ENCODE data around the gene SLC25A44. TPM values are rescaled to one million over a fixed set of nuclear protein-coding genes. Genes with fewer than 3 reads are reported as not detected.
A peak's percentile ranks its signal among the peaks of the same experiment; 100 is the strongest.

Gene SLC25A44
- total RNA-seq, 1 donor from 2014 or later = 26.4 TPM

DNA sequence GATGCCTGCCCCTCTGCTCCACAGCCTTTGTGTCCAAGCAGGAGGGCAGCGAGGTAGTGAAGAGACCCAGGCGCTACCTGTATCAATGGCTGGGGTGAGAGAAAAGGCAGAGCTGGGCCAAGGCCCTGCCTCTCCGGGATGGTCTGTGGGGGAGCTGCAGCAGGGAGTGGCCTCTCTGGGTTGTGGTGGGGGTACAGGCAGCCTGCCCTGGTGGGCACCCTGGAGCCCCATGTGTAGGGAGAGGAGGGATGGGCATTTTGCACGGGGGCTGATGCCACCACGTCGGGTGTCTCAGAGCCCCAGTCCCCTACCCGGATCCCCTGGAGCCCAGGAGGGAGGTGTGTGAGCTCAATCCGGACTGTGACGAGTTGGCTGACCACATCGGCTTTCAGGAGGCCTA lies 48.8 kb downstream of the SLC25A44 start:
- no peak overlapping the region for H3K27ac Mint-ChIP-seq
- no peak for ATAC-seq (ENCODE audit: low read depth)
- POLR2A ChIA-PET = interaction anchor here (0.5 kb wide), 1 partner anchor 32 kb away, joined by 7 read pairs; no protein-coding TSS in a partner anchor

DNA sequence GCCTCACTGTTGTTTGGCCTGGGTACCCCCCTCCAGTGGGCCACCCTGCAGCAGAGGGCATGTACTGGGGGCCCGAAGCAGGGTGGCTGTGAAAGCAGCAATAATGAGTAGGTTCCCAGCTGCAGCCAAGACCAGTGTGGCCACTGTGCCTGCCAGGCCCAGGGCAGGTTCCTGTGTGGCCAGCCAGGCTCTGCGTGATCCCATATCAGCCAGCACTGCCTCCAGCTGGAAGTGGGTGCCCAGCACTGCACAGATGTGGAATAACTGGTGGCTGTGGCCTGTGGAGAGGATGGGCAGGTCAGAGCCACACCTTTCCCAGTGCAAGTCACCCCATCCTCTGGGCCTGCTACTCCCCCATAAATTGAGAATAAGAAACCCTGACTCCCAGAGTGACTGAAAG lies 50.2 kb downstream of the SLC25A44 start:
- Mint-ChIP-seq H3K4me3 (no peak overlapping the region), H3K9me3 (no peaks in the 10 kb centered on the region), H3K27me3 (no peaks in the 10 kb centered on the region), H3K27ac (no peak overlapping the region), H3K4me1 (peaks cover 17% of the 10 kb centered on the region), H3K36me3 (ENCODE audit: low read depth) (peaks cover 19% of the 10 kb centered on the region)
- DNase-seq (no peak), ATAC-seq (ENCODE audit: low read depth) (no peak)
- CTCF ChIA-PET = no interaction called here
- TF ChIP-seq, protein P1, sequence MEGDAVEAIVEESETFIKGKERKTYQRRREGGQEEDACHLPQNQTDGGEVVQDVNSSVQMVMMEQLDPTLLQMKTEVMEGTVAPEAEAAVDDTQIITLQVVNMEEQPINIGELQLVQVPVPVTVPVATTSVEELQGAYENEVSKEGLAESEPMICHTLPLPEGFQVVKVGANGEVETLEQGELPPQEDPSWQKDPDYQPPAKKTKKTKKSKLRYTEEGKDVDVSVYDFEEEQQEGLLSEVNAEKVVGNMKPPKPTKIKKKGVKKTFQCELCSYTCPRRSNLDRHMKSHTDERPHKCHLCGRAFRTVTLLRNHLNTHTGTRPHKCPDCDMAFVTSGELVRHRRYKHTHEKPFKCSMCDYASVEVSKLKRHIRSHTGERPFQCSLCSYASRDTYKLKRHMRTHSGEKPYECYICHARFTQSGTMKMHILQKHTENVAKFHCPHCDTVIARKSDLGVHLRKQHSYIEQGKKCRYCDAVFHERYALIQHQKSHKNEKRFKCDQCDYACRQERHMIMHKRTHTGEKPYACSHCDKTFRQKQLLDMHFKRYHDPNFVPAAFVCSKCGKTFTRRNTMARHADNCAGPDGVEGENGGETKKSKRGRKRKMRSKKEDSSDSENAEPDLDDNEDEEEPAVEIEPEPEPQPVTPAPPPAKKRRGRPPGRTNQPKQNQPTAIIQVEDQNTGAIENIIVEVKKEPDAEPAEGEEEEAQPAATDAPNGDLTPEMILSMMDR (IDR thresholded peaks at IDR 0.05) = no peak
- POLR2A ChIA-PET = no interaction called here
- intact Hi-C loops (cut with micrococcal nuclease) = no loop called here

More for the DNA sequence above, 48.8 kb downstream of the SLC25A44 start:
- Mint-ChIP-seq H3K36me3 (ENCODE audit: low read depth) (peaks cover 30% of the 10 kb centered on the region), H3K27me3 (no peaks in the 10 kb centered on the region), H3K9me3 (no peaks in the 10 kb centered on the region), H3K4me3 (no peak overlapping the region), H3K4me1 (peaks cover 17% of the 10 kb centered on the region)
- TF ChIP-seq, protein P1 (IDR thresholded peaks at IDR 0.05) = no peak
- intact Hi-C loops (cut with micrococcal nuclease) = no loop called here
- CTCF ChIA-PET = no interaction called here
- DNase-seq = no peak

DNA sequence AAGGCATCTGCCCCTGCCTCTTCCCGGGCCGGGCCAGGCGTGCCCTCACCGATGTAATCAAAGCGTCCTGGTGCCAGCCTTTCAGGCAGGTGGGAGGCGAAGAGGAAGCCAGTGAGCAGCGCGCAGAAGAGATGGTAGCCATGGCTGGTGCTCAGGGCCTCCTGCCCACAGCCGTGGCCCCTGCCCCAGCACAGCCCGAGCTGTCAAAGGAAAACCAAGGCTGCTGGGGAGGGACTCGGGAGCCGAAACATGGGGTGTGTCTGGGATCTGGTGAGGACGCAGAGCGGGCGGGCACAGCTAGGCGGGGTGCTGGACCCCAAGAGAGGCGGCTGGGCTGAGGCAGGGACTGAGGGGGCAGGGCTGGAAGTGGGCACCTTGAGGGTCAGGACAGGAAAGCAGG lies 50.8 kb downstream of the SLC25A44 start:
- Mint-ChIP-seq H3K9me3 (no peaks in the 10 kb centered on the region), H3K4me3 (peak overlapping the region; percentile 7), H3K36me3 (ENCODE audit: low read depth) (peaks cover 20% of the 10 kb centered on the region), H3K27ac (no peak overlapping the region), H3K4me1 (peaks cover 17% of the 10 kb centered on the region), H3K27me3 (no peaks in the 10 kb centered on the region)
- TF ChIP-seq, protein P1 (IDR thresholded peaks at IDR 0.05) = no peak
- no peak for DNase-seq
- CTCF ChIA-PET = no interaction called here
- intact Hi-C loops (cut with micrococcal nuclease) = no loop called here
- no peak for ATAC-seq (ENCODE audit: low read depth)
- POLR2A ChIA-PET = no interaction called here

DNA sequence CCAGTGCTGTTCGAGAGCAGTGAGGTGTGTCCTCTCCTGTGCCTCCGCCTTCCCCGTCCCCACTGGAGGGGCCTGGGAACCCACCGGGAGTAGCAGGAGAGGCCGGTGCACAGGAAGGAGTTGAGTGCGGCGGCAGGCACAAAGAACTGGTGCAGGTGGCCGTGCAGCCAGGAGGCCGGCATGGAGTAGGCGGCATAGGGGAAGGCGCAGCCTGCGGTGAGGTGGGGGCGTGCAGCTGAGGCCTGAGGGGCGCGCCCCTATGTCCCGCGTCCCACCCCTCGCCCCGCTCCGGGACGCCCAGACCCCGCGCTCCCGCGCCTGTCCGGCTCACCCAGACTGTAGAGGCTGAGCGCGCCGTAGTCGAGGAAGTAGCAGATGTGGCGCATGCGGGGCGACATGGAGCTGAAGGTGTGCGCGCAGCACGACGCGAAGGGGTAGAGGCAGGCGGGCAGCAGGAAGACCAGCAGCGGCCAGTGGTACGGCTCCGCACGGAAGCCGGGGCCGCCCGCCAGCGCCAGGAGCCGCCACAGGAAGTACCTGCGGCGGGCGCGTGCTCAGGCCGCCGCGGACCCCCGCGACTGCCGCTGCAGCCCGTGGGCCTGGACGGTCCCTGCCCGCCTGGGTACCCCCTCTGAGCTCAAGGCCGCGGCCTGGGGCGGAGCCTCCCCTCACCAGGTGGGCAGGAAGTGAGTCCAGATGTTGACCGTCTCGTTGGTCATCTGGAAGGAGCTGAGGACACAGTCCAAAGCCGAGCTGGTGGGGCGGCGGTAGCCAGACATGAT lies 51.7 kb downstream of the SLC25A44 start:
- H3K27ac Mint-ChIP-seq = no peak overlapping the region
- TF ChIP-seq, protein P1 (IDR thresholded peaks at IDR 0.05) = no peak
- POLR2A ChIA-PET = interaction anchor here (0.5 kb wide), 1 partner anchor 412 kb away, joined by 3 read pairs; no protein-coding TSS in a partner anchor
- intact Hi-C loops (cut with micrococcal nuclease) = no loop called here
- CTCF ChIA-PET = no interaction called here
- DNase-seq (no peak), ATAC-seq (ENCODE audit: low read depth) (peak; percentile 47)
- H3K27me3 Mint-ChIP-seq = no peaks in the 10 kb centered on the region
- peaks cover 17% of the 10 kb centered on the region for H3K4me1 Mint-ChIP-seq
- H3K9me3 Mint-ChIP-seq = no peaks in the 10 kb centered on the region
- peak overlapping the region; percentile 80 for H3K4me3 Mint-ChIP-seq
- peaks cover 21% of the 10 kb centered on the region for H3K36me3 Mint-ChIP-seq (ENCODE audit: low read depth)

DNA sequence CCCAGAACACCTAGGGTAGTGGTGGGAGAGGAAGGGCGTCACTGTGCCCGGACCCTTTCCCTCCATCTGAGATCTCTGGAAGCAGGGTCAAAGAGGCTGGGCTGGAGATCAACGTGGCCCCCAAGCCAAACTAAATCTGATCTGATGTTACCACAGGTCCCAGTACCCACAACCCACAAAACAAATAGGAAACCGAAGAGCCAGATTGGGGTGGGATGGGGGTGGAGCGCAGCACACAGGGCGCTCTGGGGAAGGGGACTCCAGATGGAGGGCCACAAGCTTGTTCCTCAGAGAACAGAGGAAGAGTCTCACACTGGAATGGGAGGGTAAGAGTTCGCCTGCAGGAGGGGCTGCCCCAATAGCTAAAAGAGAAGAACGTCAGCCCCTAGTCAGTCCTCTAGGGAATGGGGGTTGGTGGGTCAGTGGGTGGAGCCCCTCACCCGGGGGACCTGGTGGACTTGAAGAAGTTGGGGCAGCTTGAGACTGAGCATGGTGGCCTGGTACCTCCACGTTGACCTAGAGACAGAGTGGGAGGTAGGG lies 52.4 kb downstream of the SLC25A44 start:
- ChIA-PET POLR2A (interaction anchor here (0.5 kb wide), 1 partner anchor 413 kb away, joined by 3 read pairs; no protein-coding TSS in a partner anchor), CTCF (no interaction called here)
- H3K4me3 Mint-ChIP-seq = peak overlapping the region; percentile 35
- H3K27me3 Mint-ChIP-seq = no peaks in the 10 kb centered on the region
- ATAC-seq (ENCODE audit: low read depth) (peak; percentile 15), DNase-seq (no peak)
- peaks cover 22% of the 10 kb centered on the region for H3K36me3 Mint-ChIP-seq (ENCODE audit: low read depth)
- intact Hi-C loops (cut with micrococcal nuclease) = no loop called here
- TF ChIP-seq, protein P1 (IDR thresholded peaks at IDR 0.05) = no peak
- peaks cover 17% of the 10 kb centered on the region for H3K4me1 Mint-ChIP-seq
- no peak overlapping the region for H3K27ac Mint-ChIP-seq
- H3K9me3 Mint-ChIP-seq = no peaks in the 10 kb centered on the region
